Natural killer cell (primary cell): ENCODE results near the gene CD209. TPM values are rescaled to one million over a fixed set of nuclear protein-coding genes. Genes with fewer than 3 reads are reported as not detected.

Experiments
- ATAC-seq, 3 donors: fragments of 150-1000 bp in 2 of 3; fragments of 200-7000 bp in 1 of 3; cut with Tn5 transposase; 1 replicate in 1 of 3; 2 replicates in 2 of 3; pipeline ENCODE4 v1.10.0; 2021; ENCODE audit warnings: mild to moderate bottlenecking in 2 of 3, moderate library complexity in 2 of 3
- DNase-seq, 2 donors: peaks; one replicate each; pipeline versions ENCODE4 v3.0.0 to v3.0.0-alpha.2; 2013 to 2021; ENCODE audit warnings: mixed read lengths in 1 of 2
- H3K27ac ChIP-seq: one replicate; pipeline ENCODE4 v1.5.1; 2013; ENCODE audit warnings: mild to moderate bottlenecking, low read length
- H3K27me3 ChIP-seq: one replicate; pipeline ENCODE4 v1.6.1; 2013; ENCODE audit warnings: low read length; ENCODE audit not compliant: control insufficient read depth, insufficient read depth
- H3K36me3 ChIP-seq: one replicate; pipeline ENCODE4 v1.6.1; 2013; ENCODE audit warnings: low read length; ENCODE audit not compliant: control insufficient read depth, insufficient read depth
- H3K4me1 ChIP-seq: one replicate; pipeline ENCODE4 v1.6.1; 2013; ENCODE audit warnings: low read length; ENCODE audit not compliant: control insufficient read depth, insufficient read depth
- H3K4me3 ChIP-seq: one replicate; pipeline ENCODE4 v1.5.1; 2013; ENCODE audit warnings: low read length
- H3K9me3 ChIP-seq: one replicate; pipeline ENCODE4 v1.6.1; 2013; ENCODE audit warnings: low read length; ENCODE audit not compliant: control insufficient read depth, insufficient read depth
- H3K27ac Mint-ChIP-seq, 2 donors: one replicate each; pipeline ENCODE4 v1.8.0; 2022; ENCODE audit warnings: mild to moderate bottlenecking in 2 of 2, mixed read lengths in 2 of 2, moderate library complexity in 1 of 2
- H3K27me3 Mint-ChIP-seq, 2 donors: one replicate each; pipeline ENCODE4 v1.8.0; 2022; ENCODE audit warnings: low read depth in 2 of 2, mixed read lengths in 2 of 2
- H3K36me3 Mint-ChIP-seq: one replicate; pipeline ENCODE4 v1.8.0; 2022; ENCODE audit warnings: mixed read lengths
- H3K4me1 Mint-ChIP-seq, 2 donors: one replicate each; pipeline ENCODE4 v1.8.0; 2022; ENCODE audit warnings: mixed read lengths in 2 of 2
- H3K4me3 Mint-ChIP-seq: one replicate; pipeline ENCODE4 v1.8.0; 2022; ENCODE audit warnings: mild to moderate bottlenecking, moderate library complexity, mixed read lengths
- H3K9me3 Mint-ChIP-seq, 2 donors: one replicate each; pipeline ENCODE4 v1.8.0; 2022; ENCODE audit warnings: mixed read lengths in 2 of 2
- CTCF ChIP-seq: fragments of 200-600 bp; IDR thresholded peaks from one replicate; pipeline ENCODE4 v1.8.0; 2022; ENCODE audit warnings: antibody characterized with exemption
- WGBS: methylation state at CpG from one replicate; pipeline ENCODE4 v1.1.7; 2013; ENCODE audit warnings: missing lambda C conversion rate; ENCODE audit not compliant: insufficient coverage; 5-methylcytosine and 5-hydroxymethylcytosine counted together
- intact Hi-C: fragments of 100-400 bp; cut with micrococcal nuclease; formaldehyde crosslinking; loops from one replicate; pipeline ENCODE4 v1.14.2; 2022
- total RNA-seq, 4 donors: library from RNA; stranded (reverse); fragments of 120-200 nt in 1 of 4; gene quantifications; one replicate each; pipeline versions ENCODE4 v1.2.3 to v1.2.4, GENCODE V29; 2013 to 2022

The CD209 gene
- total RNA-seq, 3 donors from 2014 or later (not counting 1 experiment from before 2014, with no cell fraction given), result 0.10 TPM; not detected in 2

- no peak overlapping the region for H3K27ac Mint-ChIP-seq
- H3K4me1 ChIP-seq, result peaks cover 17% of the 10 kb centered on the region
- ATAC-seq (no peak), DNase-seq (no peak)
- no peaks in the 10 kb centered on the region for H3K9me3 ChIP-seq
- peaks cover 32% of the 10 kb centered on the region in 2 donors for H3K27me3 Mint-ChIP-seq
- no peaks in the 10 kb centered on the region for H3K36me3 ChIP-seq
- no peak overlapping the region for H3K4me3 Mint-ChIP-seq
- intact Hi-C loops, result no loop called here
- H3K9me3 Mint-ChIP-seq, result no peaks in the 10 kb centered on the region
- no peak overlapping the region for H3K27ac ChIP-seq
- no peaks in the 10 kb centered on the region for H3K4me1 Mint-ChIP-seq
- H3K36me3 Mint-ChIP-seq, result no peaks in the 10 kb centered on the region
- no peak for TF ChIP-seq CTCF
- peaks cover 10% of the 10 kb centered on the region for H3K27me3 ChIP-seq
- no peak overlapping the region for H3K4me3 ChIP-seq
- 76% methylated on average over 2 of the region's 2 CpGs for WGBS
Measured at GRCh38 chr19:7725791-7726190, 21.5 kb downstream of the CD209 start.

- intact Hi-C loops, result no loop called here
- Mint-ChIP-seq H3K36me3 (no peaks in the 10 kb centered on the region), H3K4me1 (no peaks in the 10 kb centered on the region), H3K9me3 (no peaks in the 10 kb centered on the region), H3K27ac (no peak overlapping the region), H3K4me3 (no peak overlapping the region), H3K27me3 (peaks cover 2 to 4% of the 10 kb centered on the region in 2 donors)
- peaks cover 10% of the 10 kb centered on the region for H3K4me1 ChIP-seq
- ATAC-seq (no peak), DNase-seq (no peak)
- no peaks in the 10 kb centered on the region for H3K9me3 ChIP-seq
- no peaks in the 10 kb centered on the region for H3K27me3 ChIP-seq
- no peak overlapping the region for H3K4me3 ChIP-seq
- H3K36me3 ChIP-seq, result no peaks in the 10 kb centered on the region
- no peak for TF ChIP-seq CTCF
- H3K27ac ChIP-seq, result no peak overlapping the region
- 66% methylated on average over 5 of the region's 5 CpGs for WGBS
Measured at GRCh38 chr19:7722231-7722651, 25.1 kb downstream of the CD209 start.

- Histone ChIP-seq H3K36me3 (no peaks in the 10 kb centered on the region), H3K4me1 (peaks cover 10% of the 10 kb centered on the region), H3K27me3 (no peaks in the 10 kb centered on the region), H3K9me3 (peaks cover 4% of the 10 kb centered on the region), H3K4me3 (no peak overlapping the region), H3K27ac (no peak overlapping the region)
- Mint-ChIP-seq H3K27me3 (peaks cover 0 to 5% of the 10 kb centered on the region in 2 donors), H3K4me1 (no peaks in the 10 kb centered on the region), H3K36me3 (no peaks in the 10 kb centered on the region), H3K4me3 (no peak overlapping the region), H3K27ac (no peak overlapping the region), H3K9me3 (no peaks in the 10 kb centered on the region)
- WGBS, result 97% methylated on average over 6 of the region's 6 CpGs
- no peak for TF ChIP-seq CTCF
- DNase-seq (no peak), ATAC-seq (no peak)
- intact Hi-C loops, result no loop called here
Measured at GRCh38 chr19:7720351-7720750, 27.0 kb downstream of the CD209 start.

GRCh38 chr19:7718668-7719067, 28.7 kb downstream of the CD209 start:
- H3K36me3 Mint-ChIP-seq, result no peaks in the 10 kb centered on the region
- intact Hi-C loops, result no loop called here
- peak in 1 of 2 donors; percentile 57 for DNase-seq
- Histone ChIP-seq H3K36me3 (no peaks in the 10 kb centered on the region), H3K27ac (no peak overlapping the region), H3K4me1 (peaks cover 10% of the 10 kb centered on the region), H3K9me3 (peaks cover 4% of the 10 kb centered on the region), H3K4me3 (no peak overlapping the region), H3K27me3 (no peaks in the 10 kb centered on the region)
- no peaks in the 10 kb centered on the region for H3K9me3 Mint-ChIP-seq
- H3K4me3 Mint-ChIP-seq, result no peak overlapping the region
- no peaks in the 10 kb centered on the region for H3K4me1 Mint-ChIP-seq
- 27% methylated on average over 8 of the region's 8 CpGs for WGBS
- no peak for TF ChIP-seq CTCF
- ATAC-seq, result peak in 1 of 3 donors; percentile 48
- H3K27ac Mint-ChIP-seq, result no peak overlapping the region
- peaks cover 0 to 5% of the 10 kb centered on the region in 2 donors for H3K27me3 Mint-ChIP-seq
